ENCODE results near the gene CDH4.
A peak's percentile ranks its signal among the peaks of the same experiment; 100 is the strongest.

CDH4 gene

DNA sequence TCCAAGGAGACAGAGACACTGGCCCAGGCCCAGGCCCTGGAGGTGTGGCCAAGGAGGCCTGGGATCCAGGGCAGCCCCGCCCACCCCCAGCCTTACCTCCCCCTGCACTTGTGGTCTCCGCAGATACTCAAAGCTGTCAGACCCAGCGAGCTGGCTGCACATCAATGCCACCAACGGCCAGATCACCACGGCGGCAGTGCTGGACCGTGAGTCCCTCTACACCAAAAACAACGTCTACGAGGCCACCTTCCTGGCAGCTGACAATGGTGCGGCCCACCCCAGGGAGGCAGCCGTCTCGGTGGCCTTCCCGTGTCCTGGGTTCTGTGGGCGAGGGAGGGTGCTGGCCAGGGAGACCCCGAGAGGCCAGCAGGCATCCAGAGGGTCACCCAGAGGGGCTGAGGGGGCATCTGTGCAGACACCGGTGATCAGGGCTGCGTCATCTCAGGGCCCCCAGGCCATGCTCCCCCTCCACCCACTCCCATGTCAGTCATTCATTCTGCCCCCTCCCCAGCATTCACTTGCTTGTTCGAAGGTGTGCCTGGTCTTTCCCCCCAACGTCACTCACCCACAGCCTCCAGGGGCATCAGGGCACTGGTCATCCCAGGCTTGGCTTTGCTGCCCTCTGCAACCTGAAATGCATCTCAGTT lies 672.3 kb downstream of the CDH4 start:
- H3K4me3 ChIP-seq (ENCODE audit: low read depth, low read length): no peak overlapping the region
- in situ Hi-C loops (cut with HindIII; ENCODE audit: low sequenced_read_pairs): no loop called here
- TF ChIP-seq CTCF (IDR thresholded peaks at IDR 0.05; ENCODE audit: low read depth, low read length): no peak
- DNase-seq (ENCODE audit: low read depth, low spot score): no peak

DNA sequence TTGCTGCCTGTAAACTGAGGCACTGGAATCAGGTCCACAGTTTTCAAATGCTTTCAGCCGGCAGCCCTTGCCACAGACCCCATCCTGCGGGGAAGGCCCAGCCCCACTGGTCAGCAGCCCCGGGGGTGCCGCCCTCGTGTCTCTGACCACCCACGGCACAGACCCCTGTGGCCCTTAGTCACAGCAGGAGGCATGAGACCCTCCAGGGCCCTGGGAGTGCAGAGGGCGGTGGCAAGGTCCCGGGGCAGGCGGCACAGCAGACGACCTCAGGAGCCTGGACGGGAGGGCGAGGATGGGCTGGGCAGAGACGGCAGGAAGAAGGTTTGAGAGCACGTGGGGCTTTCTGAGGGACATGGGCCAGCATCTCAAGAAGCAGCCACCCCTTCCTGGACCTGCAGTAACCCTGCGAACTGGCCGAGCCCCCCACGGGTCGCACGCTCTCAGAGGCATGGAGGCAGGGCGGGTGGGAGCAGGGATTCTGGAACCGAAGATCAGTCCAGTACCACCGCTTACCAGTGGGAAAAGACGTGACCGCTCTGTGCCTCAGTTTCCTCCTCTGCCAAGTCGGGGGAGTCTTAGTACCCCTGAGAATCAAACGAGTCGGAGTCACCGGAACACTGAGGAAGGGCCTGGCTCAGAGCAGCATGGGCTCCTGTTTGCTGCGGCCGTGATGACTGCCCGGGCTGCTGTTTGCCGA lies 672.9 kb downstream of the CDH4 start:
- in situ Hi-C loops (cut with HindIII; ENCODE audit: low sequenced_read_pairs): no loop called here
- no peak for DNase-seq (ENCODE audit: low read depth, low spot score)
- no peak overlapping the region for H3K4me3 ChIP-seq (ENCODE audit: low read depth, low read length)
- TF ChIP-seq CTCF (IDR thresholded peaks at IDR 0.05; ENCODE audit: low read depth, low read length): no peak

GRCh38 chr20:61925555-61926252 lies 673.6 kb downstream of the CDH4 start:
- no peak overlapping the region for H3K4me3 ChIP-seq (ENCODE audit: low read depth, low read length)
- in situ Hi-C loops (cut with HindIII; ENCODE audit: low sequenced_read_pairs): no loop called here
- TF ChIP-seq CTCF (IDR thresholded peaks at IDR 0.05; ENCODE audit: low read depth, low read length): no peak
- peak; percentile 90 for DNase-seq (ENCODE audit: low read depth, low spot score)

DNA sequence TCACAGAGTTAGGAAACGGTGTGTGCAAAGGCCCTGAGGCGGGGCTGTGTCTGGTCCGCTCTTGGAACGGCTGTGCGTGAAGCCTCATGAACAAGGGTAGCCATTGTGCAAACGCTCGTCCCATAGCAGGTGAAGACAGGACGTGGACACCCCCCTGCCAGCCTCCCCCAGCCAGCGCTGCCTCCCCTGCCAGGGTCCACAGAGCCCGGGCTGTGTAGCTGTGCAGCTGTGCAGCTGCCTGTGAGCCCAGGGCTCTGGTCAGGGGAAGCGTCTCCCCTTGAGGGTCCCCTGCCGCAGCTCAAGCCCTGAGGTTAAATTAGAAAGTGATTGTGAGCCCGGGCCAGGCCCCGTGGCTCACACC lies 674.2 kb downstream of the CDH4 start:
- no peak overlapping the region for H3K4me3 ChIP-seq (ENCODE audit: low read depth, low read length)
- no peak for TF ChIP-seq CTCF (IDR thresholded peaks at IDR 0.05; ENCODE audit: low read depth, low read length)
- no peak for DNase-seq (ENCODE audit: low read depth, low spot score)
- in situ Hi-C loops (cut with HindIII; ENCODE audit: low sequenced_read_pairs): no loop called here

- no peak overlapping the region for H3K4me3 ChIP-seq (ENCODE audit: low read depth, low read length)
- TF ChIP-seq CTCF (IDR thresholded peaks at IDR 0.05; ENCODE audit: low read depth, low read length): no peak
Measured at GRCh38 chr20:61926796-61927192, 674.7 kb downstream of the CDH4 start.

DNA sequence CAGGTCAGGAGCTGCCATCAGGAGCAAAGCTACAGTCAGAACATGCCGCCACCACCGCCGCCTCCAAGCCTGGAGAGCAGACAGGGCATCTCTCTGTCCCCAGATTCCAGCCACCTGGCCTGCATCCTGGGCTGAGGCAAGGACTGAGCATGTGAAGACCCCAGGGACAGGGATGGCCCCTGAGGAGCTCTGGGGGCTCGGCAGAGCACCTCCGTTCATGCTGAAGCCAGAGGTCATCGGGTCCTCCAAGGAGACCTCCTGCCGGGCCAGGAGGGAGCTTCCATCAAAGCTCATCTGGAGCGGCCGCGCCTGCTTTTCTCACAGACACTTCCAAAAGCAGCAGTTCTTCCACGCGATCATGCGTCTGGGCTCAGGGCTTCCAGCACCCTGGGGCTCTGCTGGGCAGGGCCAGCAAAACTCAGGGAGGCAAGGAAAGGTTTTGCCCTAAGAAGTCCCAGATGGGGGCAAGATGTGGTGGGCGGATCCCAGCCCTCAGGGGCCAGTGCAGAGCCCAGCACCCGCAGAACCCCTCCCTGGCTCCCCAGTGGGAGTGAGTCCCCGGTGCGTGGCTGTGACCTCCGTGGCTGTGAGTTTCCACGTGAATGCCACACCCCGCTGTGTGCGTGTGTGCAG lies 675.2 kb downstream of the CDH4 start:
- no peak for TF ChIP-seq CTCF (IDR thresholded peaks at IDR 0.05; ENCODE audit: low read depth, low read length)
- DNase-seq (ENCODE audit: low read depth, low spot score): no peak
- in situ Hi-C loops (cut with HindIII; ENCODE audit: low sequenced_read_pairs): no loop called here
- H3K4me3 ChIP-seq (ENCODE audit: low read depth, low read length): no peak overlapping the region

More at GRCh38 chr20:61926796-61927192, 674.7 kb downstream of the CDH4 start:
- in situ Hi-C loops (cut with HindIII; ENCODE audit: low sequenced_read_pairs): no loop called here
- no peak for DNase-seq (ENCODE audit: low read depth, low spot score)

Measured in astrocyte of the spinal cord (primary cell).